ENCODE data around the gene AMBP.

DNA sequence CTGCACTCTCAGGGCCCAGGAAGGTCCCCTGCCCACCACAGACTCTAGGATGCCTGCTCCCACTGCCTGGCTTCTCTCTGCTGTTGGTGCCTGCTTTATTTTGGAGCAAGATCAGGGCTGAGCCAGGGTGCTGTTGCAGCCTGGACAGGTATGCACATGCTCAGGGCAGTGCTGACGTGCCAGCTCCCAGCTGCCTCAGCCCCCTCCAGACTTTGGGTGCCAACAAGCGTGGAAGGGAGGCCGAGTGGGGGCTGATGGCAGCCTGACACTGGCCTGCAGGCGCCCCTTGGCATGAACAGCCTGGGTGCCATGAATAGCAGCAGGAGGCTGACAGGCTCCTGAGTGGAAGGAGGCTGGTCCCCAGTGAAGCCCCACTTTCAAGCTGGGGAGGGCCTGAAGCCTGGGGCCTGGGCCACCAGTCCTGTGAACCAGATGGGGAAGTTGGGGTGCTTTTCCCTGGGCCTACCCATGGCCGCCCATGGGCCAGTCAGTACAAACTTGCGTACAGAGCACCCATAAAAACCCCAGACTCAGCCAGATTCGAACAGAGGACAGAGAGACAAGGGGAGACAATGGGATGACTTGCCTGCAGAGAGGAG, 6.8 kb downstream of the AMBP start:
- TF ChIP-seq, protein P1, sequence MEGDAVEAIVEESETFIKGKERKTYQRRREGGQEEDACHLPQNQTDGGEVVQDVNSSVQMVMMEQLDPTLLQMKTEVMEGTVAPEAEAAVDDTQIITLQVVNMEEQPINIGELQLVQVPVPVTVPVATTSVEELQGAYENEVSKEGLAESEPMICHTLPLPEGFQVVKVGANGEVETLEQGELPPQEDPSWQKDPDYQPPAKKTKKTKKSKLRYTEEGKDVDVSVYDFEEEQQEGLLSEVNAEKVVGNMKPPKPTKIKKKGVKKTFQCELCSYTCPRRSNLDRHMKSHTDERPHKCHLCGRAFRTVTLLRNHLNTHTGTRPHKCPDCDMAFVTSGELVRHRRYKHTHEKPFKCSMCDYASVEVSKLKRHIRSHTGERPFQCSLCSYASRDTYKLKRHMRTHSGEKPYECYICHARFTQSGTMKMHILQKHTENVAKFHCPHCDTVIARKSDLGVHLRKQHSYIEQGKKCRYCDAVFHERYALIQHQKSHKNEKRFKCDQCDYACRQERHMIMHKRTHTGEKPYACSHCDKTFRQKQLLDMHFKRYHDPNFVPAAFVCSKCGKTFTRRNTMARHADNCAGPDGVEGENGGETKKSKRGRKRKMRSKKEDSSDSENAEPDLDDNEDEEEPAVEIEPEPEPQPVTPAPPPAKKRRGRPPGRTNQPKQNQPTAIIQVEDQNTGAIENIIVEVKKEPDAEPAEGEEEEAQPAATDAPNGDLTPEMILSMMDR (IDR thresholded peaks at IDR 0.05), result no peak
- TF ChIP-seq POLR2A (IDR thresholded peaks at IDR 0.05; ENCODE audit: low read depth) (no peak), POLR2AphosphoS5 (IDR thresholded peaks at IDR 0.05) (no peak), EP300 (IDR thresholded peaks at IDR 0.05) (no peak)

Data from esophagus muscularis mucosa (tissue), 4 donors.